ENCODE results near the gene KRTAP4-12.
"Not testable (repeated sequence)": the region's sequence is repeated elsewhere in the genome, so short reads cannot be mapped to it uniquely, and the experiment has no call there.

Gene KRTAP4-12

GRCh38 chr17:41125064-41125463 is 1.1 kb upstream of the KRTAP4-12 start:
- no peak for DNase-seq

DNA sequence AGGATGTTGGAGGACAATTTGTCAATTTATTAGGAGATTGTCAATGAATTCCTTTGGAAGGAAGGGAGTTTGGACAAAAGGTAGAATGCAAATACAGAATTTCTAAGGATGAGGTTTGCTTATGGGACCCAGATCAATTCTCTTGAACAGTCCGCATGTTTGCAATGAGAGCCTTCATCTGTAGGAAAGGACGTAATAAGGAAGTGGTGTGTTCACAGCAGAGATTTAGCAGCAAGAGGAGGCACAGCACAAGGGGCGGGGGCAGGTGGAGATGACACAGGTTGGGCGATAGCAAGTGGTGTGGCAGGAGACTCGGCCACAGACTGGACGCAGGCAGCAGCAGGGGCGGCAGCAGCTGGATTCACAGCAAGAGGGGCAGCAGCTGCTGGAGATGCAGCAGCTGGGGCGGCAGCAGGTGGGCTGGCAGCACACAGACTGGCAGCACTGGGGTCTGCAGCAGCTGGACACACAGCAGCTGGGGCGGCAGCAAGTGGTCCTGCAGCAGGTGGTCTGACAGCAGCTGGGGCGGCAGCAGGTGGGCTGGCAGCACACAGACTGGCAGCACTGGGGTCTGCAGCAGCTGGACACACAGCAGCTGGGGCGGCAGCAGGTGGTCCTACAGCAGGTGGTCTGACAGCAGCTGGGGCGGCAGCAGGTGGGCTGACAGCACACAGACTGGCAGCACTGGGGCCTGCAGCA is 541 bp downstream of the KRTAP4-12 start:
- not testable (repeated sequence) for DNase-seq

DNA sequence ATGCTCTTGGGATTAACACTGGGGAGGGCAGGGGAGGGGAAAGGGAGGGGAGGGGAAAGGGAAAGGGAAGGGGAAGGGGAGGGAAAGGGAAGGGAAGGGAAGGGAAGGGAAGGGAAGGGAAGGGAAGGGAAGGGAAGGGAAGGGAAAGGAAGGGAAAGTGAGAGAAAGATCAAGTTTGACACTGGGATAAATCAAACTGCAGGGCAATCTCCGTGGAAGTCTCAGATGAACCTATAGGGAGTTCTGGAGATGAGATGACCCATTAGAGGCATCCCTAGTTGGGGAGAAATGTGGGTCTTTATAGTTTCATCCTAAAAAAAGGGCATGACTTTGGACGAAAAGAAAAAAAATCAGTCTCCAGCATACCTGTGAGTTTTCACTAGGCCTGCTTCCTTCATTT is 2.2 kb downstream of the KRTAP4-12 start:
- DNase-seq: no peak

DNA sequence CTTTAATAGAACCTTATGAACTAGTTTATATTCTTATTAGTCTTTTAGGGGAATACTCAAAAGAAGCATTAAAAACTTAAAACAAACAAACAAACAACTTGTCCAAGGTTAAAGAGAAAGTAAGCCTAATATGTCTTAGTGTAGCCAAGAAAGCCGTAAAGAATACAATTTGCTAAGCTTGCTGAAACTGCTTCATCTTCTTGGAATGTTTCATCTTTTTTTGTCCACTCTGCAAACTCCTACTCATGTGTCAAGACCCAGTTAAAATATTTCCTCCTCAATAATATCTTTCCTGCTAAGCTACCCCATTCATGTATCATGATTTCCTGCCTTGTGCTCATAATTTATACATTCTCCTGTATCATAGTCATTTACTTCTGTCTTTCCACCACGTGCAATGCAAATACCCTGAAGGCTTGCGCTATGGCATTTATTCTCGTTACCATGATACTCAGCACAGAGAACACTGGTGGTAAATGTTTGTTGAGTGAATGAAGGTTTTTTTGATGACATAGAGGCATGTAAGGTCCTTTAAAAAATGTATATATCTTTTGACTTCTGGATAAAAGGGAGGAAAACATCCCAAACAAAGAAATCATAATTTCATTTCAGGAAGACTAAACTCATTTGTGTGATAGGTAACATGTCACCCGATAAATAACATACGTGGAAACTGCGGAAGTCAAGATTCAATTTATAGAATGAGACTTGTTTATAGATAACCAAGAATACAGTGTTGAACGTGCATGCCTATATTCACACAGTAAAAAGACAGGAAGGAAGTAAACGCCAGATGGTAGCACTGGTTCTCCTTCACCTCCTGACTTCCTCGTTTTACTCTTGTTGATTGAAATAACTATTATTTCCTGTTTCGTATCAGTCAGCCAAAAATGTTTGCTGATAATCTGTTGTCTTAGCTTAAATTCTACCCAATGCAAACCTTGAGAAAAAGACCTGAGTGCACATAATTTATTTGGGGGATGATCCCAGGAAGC is 4.0 kb downstream of the KRTAP4-12 start:
- peak in 3 of 4 experiments; percentile 14 to 52 (median 48) for DNase-seq

GRCh38 chr17:41118721-41119120 is 5.3 kb downstream of the KRTAP4-12 start:
- DNase-seq: no peak

DNA sequence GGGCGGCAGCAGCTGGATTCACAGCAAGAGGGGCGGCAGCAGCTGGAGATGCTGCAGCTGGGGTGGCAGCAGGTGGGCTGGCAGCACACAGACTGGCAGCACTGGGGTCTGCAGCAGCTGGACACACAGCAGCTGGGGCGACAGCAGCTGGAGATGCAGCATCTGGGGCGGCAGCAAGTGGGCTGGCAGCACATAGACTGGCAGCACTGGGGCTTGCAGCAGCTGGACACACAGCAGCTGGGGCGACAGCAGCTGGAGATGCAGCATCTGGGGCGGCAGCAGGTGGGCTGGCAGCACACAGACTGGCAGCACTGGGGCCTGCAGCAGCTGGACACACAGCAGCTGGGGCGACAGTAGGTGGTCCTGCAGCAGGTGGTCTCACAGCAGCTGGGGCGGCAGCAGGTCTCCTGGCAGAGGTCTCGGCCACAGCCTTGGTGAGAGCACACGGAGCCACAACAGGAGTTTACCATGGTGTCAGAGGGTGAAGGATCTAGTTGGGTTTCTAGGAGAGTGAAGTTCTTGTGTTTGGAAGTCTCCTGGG is 6.1 kb downstream of the KRTAP4-12 start, which contains the start of gene KRTAP4-11:
Gene KRTAP4-11, minus strand, starts transcription at position 528 of the 541 bp plus-strand sequence. Its CDS starts 58 bp downstream, at position 470.
- DNase-seq: not testable (repeated sequence)

GRCh38 chr17:41116297-41116696 is 7.7 kb downstream of the KRTAP4-12 start:
- peak; percentile 17 to 59 (median 54) for DNase-seq

- no peak for DNase-seq
Observed at GRCh38 chr17:41111151-41111885, 12.7 kb downstream of the KRTAP4-12 start.

DNA sequence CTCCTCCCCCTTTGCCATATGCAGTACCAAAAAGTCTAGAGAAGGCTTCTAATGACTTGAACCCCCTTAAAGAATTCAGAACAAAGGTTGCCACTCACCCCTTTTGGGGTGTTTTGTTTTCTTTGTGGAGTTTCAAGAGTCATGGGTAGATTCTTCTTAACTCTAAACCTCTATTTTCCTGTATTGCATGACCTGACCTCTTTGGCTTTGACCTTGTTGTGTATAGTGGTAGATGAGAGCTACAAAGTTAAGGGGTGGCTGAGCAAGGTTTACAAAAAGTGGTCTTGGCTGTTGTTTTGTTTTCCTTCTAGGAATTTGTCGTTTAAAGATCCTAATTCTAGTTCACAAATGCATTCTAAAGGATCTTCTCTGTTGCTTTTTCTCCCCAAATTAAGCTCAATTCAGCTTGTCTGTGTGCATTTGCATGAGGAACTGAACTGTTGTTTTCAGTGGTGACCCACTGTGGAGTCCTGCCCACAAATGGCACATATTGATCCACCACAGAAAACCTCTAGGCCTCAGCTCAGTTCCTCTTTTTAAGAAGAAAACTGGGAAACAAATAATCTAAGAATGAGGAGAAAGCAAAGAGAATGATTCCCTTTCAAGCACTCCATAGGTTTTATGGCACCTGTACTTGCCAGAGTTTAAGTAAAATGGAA is 15.1 kb downstream of the KRTAP4-12 start:
- not testable (repeated sequence) for DNase-seq

- peak in 2 of 4 experiments; percentile 8 to 34 for DNase-seq
Observed at GRCh38 chr17:41107941-41108450, 16.0 kb downstream of the KRTAP4-12 start.

GRCh38 chr17:41105347-41105746 is 18.6 kb downstream of the KRTAP4-12 start, which contains the start of gene KRTAP4-9:
KRTAP4-9 (plus strand) TSS chr17:41105389; CDS start chr17:41105389, 0 bp downstream.
- not testable (repeated sequence) for DNase-seq

GRCh38 chr17:41104386-41105038 is 19.5 kb downstream of the KRTAP4-12 start:
- not testable (repeated sequence) for DNase-seq

GRCh38 chr17:41103896-41104295 is 20.1 kb downstream of the KRTAP4-12 start:
- no peak for DNase-seq

- DNase-seq: no peak
Observed at GRCh38 chr17:41101586-41102259, 22.3 kb downstream of the KRTAP4-12 start, which contains the start of gene KRTAP4-16. KRTAP4-16 (minus strand) TSS chr17:41102209; CDS start chr17:41102209, 0 bp downstream.

DNA sequence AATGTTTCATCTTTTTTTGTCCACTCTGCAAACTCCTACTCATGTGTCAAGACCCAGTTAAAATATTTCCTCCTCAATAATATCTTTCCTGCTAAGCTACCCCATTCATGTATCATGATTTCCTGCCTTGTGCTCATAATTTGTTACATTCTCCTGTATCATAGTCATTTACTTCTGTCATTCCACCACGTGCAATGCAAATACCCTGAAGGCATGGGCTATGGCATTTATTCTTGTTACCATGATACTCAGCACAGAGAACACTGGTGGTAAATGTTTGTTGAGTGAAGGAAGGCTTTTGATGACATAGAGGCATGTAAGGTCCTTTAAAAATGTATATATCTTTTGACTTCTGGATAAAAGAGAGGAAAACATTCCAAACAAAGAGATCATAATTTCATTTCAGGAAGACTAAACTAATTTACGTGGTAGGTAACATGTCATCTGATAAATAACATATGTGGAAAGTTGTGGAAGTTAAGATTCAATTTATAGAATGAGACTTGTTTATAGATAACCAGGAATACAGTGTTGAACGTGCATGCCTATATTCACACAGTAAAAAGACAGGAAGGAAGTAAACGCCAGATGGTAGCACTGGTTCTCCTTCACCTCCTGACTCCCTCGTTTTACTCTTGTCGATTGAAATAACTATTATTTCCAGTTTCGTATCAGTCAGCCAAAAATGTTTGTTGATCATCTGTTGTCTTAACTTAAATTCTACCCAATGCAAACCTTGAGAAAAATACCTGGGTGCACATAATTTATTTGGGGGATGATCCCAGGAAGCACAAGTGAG is 24.1 kb downstream of the KRTAP4-12 start:
- peak in 1 of 4 experiments; percentile 3 for DNase-seq

DNA sequence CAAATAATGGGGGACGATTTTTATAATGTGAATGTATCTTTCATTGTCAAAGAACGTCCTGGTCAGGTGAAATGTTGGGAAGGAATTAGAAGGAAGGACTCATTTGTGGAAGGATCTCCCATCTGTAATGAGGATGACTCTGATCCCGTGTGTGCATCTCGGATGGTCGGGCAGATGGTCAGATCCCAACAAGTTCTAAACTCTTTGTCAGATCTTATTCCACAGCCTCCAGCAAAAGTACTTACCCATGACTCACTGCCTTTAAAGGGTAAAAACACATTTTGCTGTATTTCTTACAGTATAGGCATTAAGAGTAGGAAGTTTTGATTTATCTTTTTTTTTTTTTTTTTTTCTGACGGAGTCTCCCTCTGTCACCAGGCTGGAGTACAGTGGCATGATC is 25.5 kb downstream of the KRTAP4-12 start:
- no peak for DNase-seq

GRCh38 chr17:41098042-41098441 is 25.9 kb downstream of the KRTAP4-12 start, which contains the start of gene KRTAP4-8:
KRTAP4-8 (minus strand) TSS chr17:41098142; CDS start chr17:41098084, 58 bp downstream.
- DNase-seq: no peak

- no peak for DNase-seq
Observed at GRCh38 chr17:41096055-41096454, 27.9 kb downstream of the KRTAP4-12 start.

Measured in suppressor macrophage (primary cell).